Activated naive CD4-positive, alpha-beta T cell treated with anti-CD3 and anti-CD28 coated beads for 36 hours (primary cell): ENCODE measurements around the gene NEDD4L. TPM values are rescaled to one million over a fixed set of nuclear protein-coding genes. Genes with fewer than 3 reads are reported as not detected.
"Not testable (repeated sequence)": the region's sequence is repeated elsewhere in the genome, so short reads cannot be mapped to it uniquely, and the experiment has no call there.

Source experiments
- CTCF ChIA-PET: fragments of 350-600 bp; sonication (Branson Sonifier 250); formaldehyde crosslinking; loops from one replicate; lab custom pipeline; 2021; ENCODE audit warnings: antibody characterized with exemption; lab: Charles Lee
- DNase-seq: peaks from one replicate; pipeline ENCODE4 v3.0.0-alpha.2; 2020
- H3K27ac Mint-ChIP-seq: one replicate; pipeline ENCODE4 v1.8.0; 2021; ENCODE audit warnings: mild to moderate bottlenecking, mixed read lengths
- H3K27me3 Mint-ChIP-seq: one replicate; pipeline ENCODE4 v1.8.0; 2021; ENCODE audit warnings: low read depth, mixed read lengths
- H3K36me3 Mint-ChIP-seq: one replicate; pipeline ENCODE4 v1.8.0; 2021; ENCODE audit warnings: low read depth, mixed read lengths
- H3K4me1 Mint-ChIP-seq: one replicate; pipeline ENCODE4 v1.8.0; 2021; ENCODE audit warnings: low read depth, mixed read lengths
- H3K4me3 Mint-ChIP-seq: one replicate; pipeline ENCODE4 v1.8.0; 2021; ENCODE audit warnings: mild to moderate bottlenecking, moderate library complexity, mixed read lengths
- H3K9me3 Mint-ChIP-seq: one replicate; pipeline ENCODE4 v1.8.0; 2021; ENCODE audit warnings: mixed read lengths
- intact Hi-C: fragments of 100-400 bp; cut with micrococcal nuclease; formaldehyde crosslinking; loops from one replicate; pipeline ENCODE4 v1.15.1; 2023
- total RNA-seq, 2 experiments: library from RNA; stranded (reverse); gene quantifications; one replicate each; pipeline ENCODE4 v1.2.3, GENCODE V29; 2021

Gene NEDD4L
- total RNA-seq, 2 experiments from 2014 or later, result 5.3 to 5.6 TPM

- Mint-ChIP-seq H3K4me3 (peak overlapping the region; percentile 85), H3K27ac (no peak overlapping the region), H3K27me3 (peaks cover 10% of the 10 kb centered on the region), H3K9me3 (no peaks in the 10 kb centered on the region), H3K36me3 (no peaks in the 10 kb centered on the region), H3K4me1 (peaks cover 25% of the 10 kb centered on the region)
- intact Hi-C loops, result loop anchor here (10.0 kb wide), 1 partner anchor 461 kb away; the partner anchor contains the start of gene FECH
- CTCF ChIA-PET, result interaction anchor here (0.7 to 2.0 kb wide), 4 partner anchors 75 to 470 kb away, joined by 3 to 7 read pairs (median 6); no protein-coding TSS in a partner anchor
- DNase-seq, result no peak
Measured at GRCh38 chr18:58046093-58046793, 2.2 kb downstream of the NEDD4L start.

GRCh38 chr18:58046794-58047555, 2.9 kb downstream of the NEDD4L start:
- intact Hi-C loops, result loop anchor here (10.0 kb wide), 1 partner anchor 462 kb away; the partner anchor contains the start of gene FECH
- CTCF ChIA-PET, result interaction anchor here (0.9 to 1.3 kb wide), 2 partner anchors 75 to 470 kb away, joined by 3 to 7 read pairs; no protein-coding TSS in a partner anchor
- Mint-ChIP-seq H3K9me3 (no peaks in the 10 kb centered on the region), H3K27ac (no peak overlapping the region), H3K36me3 (no peaks in the 10 kb centered on the region), H3K4me1 (peaks cover 26% of the 10 kb centered on the region), H3K27me3 (peaks cover 10% of the 10 kb centered on the region), H3K4me3 (no peak overlapping the region)
- DNase-seq, result no peak

- H3K27me3 Mint-ChIP-seq, result peaks cover 10% of the 10 kb centered on the region
- CTCF ChIA-PET, result no interaction called here
Measured at GRCh38 chr18:58047556-58047882, 3.5 kb downstream of the NEDD4L start.

GRCh38 chr18:58048081-58048642, 4.1 kb downstream of the NEDD4L start:
- H3K27me3 Mint-ChIP-seq, result peaks cover 7% of the 10 kb centered on the region
- H3K9me3 Mint-ChIP-seq, result no peaks in the 10 kb centered on the region
- peaks cover 22% of the 10 kb centered on the region for H3K4me1 Mint-ChIP-seq
- CTCF ChIA-PET, result interaction anchor here (1.0 kb wide), 1 partner anchor 74 kb away, joined by 3 read pairs; no protein-coding TSS in a partner anchor
- DNase-seq, result no peak
- no peaks in the 10 kb centered on the region for H3K36me3 Mint-ChIP-seq
- H3K27ac Mint-ChIP-seq, result no peak overlapping the region
- intact Hi-C loops, result loop anchor here (10.0 kb wide), 1 partner anchor 463 kb away; the partner anchor contains the start of gene FECH
- no peak overlapping the region for H3K4me3 Mint-ChIP-seq

More at GRCh38 chr18:58047556-58047882, 3.5 kb downstream of the NEDD4L start:
- H3K9me3 Mint-ChIP-seq, result no peaks in the 10 kb centered on the region
- no peaks in the 10 kb centered on the region for H3K36me3 Mint-ChIP-seq
- no peak overlapping the region for H3K4me3 Mint-ChIP-seq
- intact Hi-C loops, result loop anchor here (10.0 kb wide), 1 partner anchor 463 kb away; the partner anchor contains the start of gene FECH
- H3K4me1 Mint-ChIP-seq, result peaks cover 28% of the 10 kb centered on the region
- no peak overlapping the region for H3K27ac Mint-ChIP-seq
- DNase-seq, result no peak

- no peak overlapping the region for H3K27ac Mint-ChIP-seq
- CTCF ChIA-PET, result interaction anchor here (1.0 kb wide), 1 partner anchor 73 kb away, joined by 3 read pairs; no protein-coding TSS in a partner anchor
- H3K27me3 Mint-ChIP-seq, result peaks cover 5% of the 10 kb centered on the region
- no peak for DNase-seq
- no peak overlapping the region for H3K4me3 Mint-ChIP-seq
- H3K4me1 Mint-ChIP-seq, result peaks cover 19% of the 10 kb centered on the region
- intact Hi-C loops, result loop anchor here (10.0 kb wide), 1 partner anchor 464 kb away; the partner anchor contains the start of gene FECH
- H3K36me3 Mint-ChIP-seq, result no peaks in the 10 kb centered on the region
- no peaks in the 10 kb centered on the region for H3K9me3 Mint-ChIP-seq
Measured at GRCh38 chr18:58049000-58049688, 5.1 kb downstream of the NEDD4L start.

- not testable (repeated sequence) for H3K36me3 Mint-ChIP-seq, H3K4me1 Mint-ChIP-seq, H3K27ac Mint-ChIP-seq, DNase-seq, H3K27me3 Mint-ChIP-seq, H3K9me3 Mint-ChIP-seq, H3K4me3 Mint-ChIP-seq
- CTCF ChIA-PET, result interaction anchor here (0.8 kb wide), 1 partner anchor 71 kb away, joined by 3 read pairs; no protein-coding TSS in a partner anchor
- intact Hi-C loops, result loop anchor here (1.0 kb wide), 1 partner anchor 71 kb away; no protein-coding TSS in a partner anchor
Measured at GRCh38 chr18:58050963-58051362, 6.9 kb downstream of the NEDD4L start.

GRCh38 chr18:58051765-58052460, 7.9 kb downstream of the NEDD4L start:
- Mint-ChIP-seq H3K27ac (no peak overlapping the region), H3K4me1 (peaks cover 9% of the 10 kb centered on the region), H3K36me3 (no peaks in the 10 kb centered on the region), H3K27me3 (peaks cover 2% of the 10 kb centered on the region), H3K9me3 (no peaks in the 10 kb centered on the region), H3K4me3 (no peak overlapping the region)
- intact Hi-C loops, result loop anchor here (1.0 kb wide), 1 partner anchor 70 kb away; no protein-coding TSS in a partner anchor
- CTCF ChIA-PET, result interaction anchor here (1.0 to 1.8 kb wide), 3 partner anchors 9 to 82 kb away, joined by 3 to 7 read pairs (median 5); partner anchors contain the start of gene NEDD4L
- no peak for DNase-seq

GRCh38 chr18:58052960-58053359, 8.9 kb downstream of the NEDD4L start:
- no peaks in the 10 kb centered on the region for H3K36me3 Mint-ChIP-seq
- intact Hi-C loops, result no loop called here
- no peaks in the 10 kb centered on the region for H3K9me3 Mint-ChIP-seq
- H3K27ac Mint-ChIP-seq, result no peak overlapping the region
- no peak for DNase-seq
- H3K4me3 Mint-ChIP-seq, result no peak overlapping the region
- peaks cover 2% of the 10 kb centered on the region for H3K27me3 Mint-ChIP-seq
- peaks cover 9% of the 10 kb centered on the region for H3K4me1 Mint-ChIP-seq
- CTCF ChIA-PET, result interaction anchor here (0.6 to 1.8 kb wide), 4 partner anchors 8 to 192 kb away, joined by 3 to 7 read pairs (median 4); no protein-coding TSS in a partner anchor

- no peak overlapping the region for H3K4me3 Mint-ChIP-seq
- no peak overlapping the region for H3K27ac Mint-ChIP-seq
- DNase-seq, result no peak
- CTCF ChIA-PET, result interaction anchor here (0.9 to 1.5 kb wide), 2 partner anchors 11 to 67 kb away, joined by 3 to 4 read pairs; no protein-coding TSS in a partner anchor
- no peaks in the 10 kb centered on the region for H3K36me3 Mint-ChIP-seq
- H3K27me3 Mint-ChIP-seq, result peaks cover 2% of the 10 kb centered on the region
- no peaks in the 10 kb centered on the region for H3K9me3 Mint-ChIP-seq
- H3K4me1 Mint-ChIP-seq, result peaks cover 9% of the 10 kb centered on the region
- intact Hi-C loops, result no loop called here
Measured at GRCh38 chr18:58054041-58054781, 10.2 kb downstream of the NEDD4L start.

GRCh38 chr18:58055890-58056558, 12.0 kb downstream of the NEDD4L start:
- no peaks in the 10 kb centered on the region for H3K36me3 Mint-ChIP-seq
- H3K27ac Mint-ChIP-seq, result no peak overlapping the region
- CTCF ChIA-PET, result interaction anchor here (0.7 to 2.0 kb wide), 2 partner anchors 17 to 66 kb away, joined by 3 to 5 read pairs; no protein-coding TSS in a partner anchor
- H3K9me3 Mint-ChIP-seq, result no peaks in the 10 kb centered on the region
- H3K4me3 Mint-ChIP-seq, result no peak overlapping the region
- intact Hi-C loops, result no loop called here
- H3K27me3 Mint-ChIP-seq, result peaks cover 2% of the 10 kb centered on the region
- peaks cover 9% of the 10 kb centered on the region for H3K4me1 Mint-ChIP-seq
- DNase-seq, result no peak
